OCI-LY3 (cell line): ENCODE results near the gene PRXL2A.

Source experiments
- H2AFZ ChIP-seq: fragments of 200-600, 300-600 bp; shearing (Covaris generic); 2 replicates; pipeline ENCODE4 v1.6.0; 2014; ENCODE audit warnings: antibody characterized with exemption, low read depth, low read length
- H3K27ac ChIP-seq: fragments of 200-600, 300-600 bp; sonication (generic); 2 replicates; pipeline ENCODE4 v1.5.1; 2014; ENCODE audit warnings: mild to moderate bottlenecking, low read length, moderate library complexity, mixed read lengths
- H3K27me3 ChIP-seq: fragments of 200-600, 300-600 bp; sonication (generic); 2 replicates; pipeline ENCODE4 v1.6.1; 2014; ENCODE audit warnings: low read depth, low read length, mixed read lengths
- H3K36me3 ChIP-seq: fragments of 200-600, 300-600 bp; sonication (generic); replicated peaks from 2 replicates; pipeline ENCODE3; 2014; ENCODE audit warnings: low read depth, low read length, mixed read lengths
- H3K4me1 ChIP-seq: fragments of 300-600, 200-600 bp; sonication (generic); 2 replicates; pipeline ENCODE4 v1.6.1; 2014; ENCODE audit warnings: low read length, mixed read lengths
- H3K4me2 ChIP-seq: fragments of 200-600, 300-600 bp; sonication (generic); 2 replicates; pipeline ENCODE4 v1.6.1; 2014; ENCODE audit warnings: low read length, mixed read lengths
- H3K4me3 ChIP-seq: fragments of 300-600, 200-600 bp; sonication (generic); 2 replicates; pipeline ENCODE4 v1.5.1; 2014; ENCODE audit warnings: antibody characterized with exemption, mild to moderate bottlenecking, low read length, moderate library complexity
- H3K79me2 ChIP-seq: fragments of 300-600, 200-600 bp; shearing (Covaris generic); 2 replicates; pipeline ENCODE4 v1.6.1; 2014; ENCODE audit warnings: mild to moderate bottlenecking, low read length, mixed read lengths
- H3K9ac ChIP-seq: fragments of 300-600, 200-600 bp; shearing (Covaris generic); 2 replicates; pipeline ENCODE4 v1.6.0; 2014; ENCODE audit warnings: mild to moderate bottlenecking, low read length, moderate library complexity
- H3K9me3 ChIP-seq: fragments of 200-600, 300-600 bp; shearing (Covaris generic); 2 replicates; pipeline ENCODE4 v1.6.1; 2014; ENCODE audit warnings: low read length, mixed read lengths; ENCODE audit not compliant: insufficient read depth
- H4K20me1 ChIP-seq: fragments of 200-600, 300-600 bp; sonication (generic); 2 replicates; pipeline ENCODE4 v1.6.1; 2016; ENCODE audit warnings: low read length, mixed read lengths; ENCODE audit not compliant: insufficient read depth
- EZH2phosphoT487 ChIP-seq: fragments of 200-600 bp; shearing (Covaris generic); IDR thresholded peaks from 2 replicates; pipeline ENCODE4 v1.6.1; 2018; ENCODE audit warnings: antibody characterized with exemption, mixed run types, low read depth
- TF ChIP-seq, protein P1 (sequence below): fragments of 200-600, 300-600 bp; sonication (generic); IDR thresholded peaks from 2 replicates; pipeline ENCODE4 v1.5.1; 2014; ENCODE audit warnings: antibody characterized with exemption, low read length, low read depth

The PRXL2A gene

DNA sequence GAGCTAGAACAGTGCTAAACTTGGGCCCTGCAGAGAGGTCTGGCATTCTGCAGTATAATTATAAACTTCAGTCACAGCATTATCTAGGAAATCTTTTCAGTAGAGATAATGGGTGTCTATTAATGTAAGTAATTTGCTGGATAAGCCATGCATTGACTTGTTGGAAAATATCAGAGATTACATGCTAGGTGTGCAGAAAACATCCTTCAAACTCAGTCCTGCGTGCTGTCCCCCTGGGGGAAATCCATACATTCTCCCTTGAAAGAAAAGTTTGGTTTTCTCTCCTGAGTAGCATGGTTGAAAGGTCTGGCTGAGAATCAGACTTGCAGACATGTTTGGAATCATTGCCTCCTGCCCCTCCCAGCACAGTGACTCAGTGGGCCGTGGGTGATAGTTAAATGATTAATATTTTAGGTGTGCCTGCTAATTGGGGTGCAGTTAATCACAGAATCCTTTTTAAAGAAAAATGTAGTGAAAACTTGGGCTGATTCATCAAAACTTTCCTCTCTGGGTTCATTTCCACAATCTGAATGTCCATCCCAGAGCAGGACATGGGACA lies 13.9 kb upstream of the PRXL2A start:
- TF ChIP-seq, protein P1, sequence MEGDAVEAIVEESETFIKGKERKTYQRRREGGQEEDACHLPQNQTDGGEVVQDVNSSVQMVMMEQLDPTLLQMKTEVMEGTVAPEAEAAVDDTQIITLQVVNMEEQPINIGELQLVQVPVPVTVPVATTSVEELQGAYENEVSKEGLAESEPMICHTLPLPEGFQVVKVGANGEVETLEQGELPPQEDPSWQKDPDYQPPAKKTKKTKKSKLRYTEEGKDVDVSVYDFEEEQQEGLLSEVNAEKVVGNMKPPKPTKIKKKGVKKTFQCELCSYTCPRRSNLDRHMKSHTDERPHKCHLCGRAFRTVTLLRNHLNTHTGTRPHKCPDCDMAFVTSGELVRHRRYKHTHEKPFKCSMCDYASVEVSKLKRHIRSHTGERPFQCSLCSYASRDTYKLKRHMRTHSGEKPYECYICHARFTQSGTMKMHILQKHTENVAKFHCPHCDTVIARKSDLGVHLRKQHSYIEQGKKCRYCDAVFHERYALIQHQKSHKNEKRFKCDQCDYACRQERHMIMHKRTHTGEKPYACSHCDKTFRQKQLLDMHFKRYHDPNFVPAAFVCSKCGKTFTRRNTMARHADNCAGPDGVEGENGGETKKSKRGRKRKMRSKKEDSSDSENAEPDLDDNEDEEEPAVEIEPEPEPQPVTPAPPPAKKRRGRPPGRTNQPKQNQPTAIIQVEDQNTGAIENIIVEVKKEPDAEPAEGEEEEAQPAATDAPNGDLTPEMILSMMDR, result no peak
- no peak for TF ChIP-seq EZH2phosphoT487
- H2AFZ ChIP-seq, result no peak overlapping the region
- no peak overlapping the region for H3K4me2 ChIP-seq
- H3K36me3 ChIP-seq, result no peaks in the 10 kb centered on the region
- H3K4me1 ChIP-seq, result no peaks in the 10 kb centered on the region
- H3K79me2 ChIP-seq, result no peaks in the 10 kb centered on the region
- no peak overlapping the region for H3K27ac ChIP-seq
- H4K20me1 ChIP-seq, result no peaks in the 10 kb centered on the region
- H3K27me3 ChIP-seq, result 0 out of 2 replicates have a peak, but pooled peaks cover 2% of the 10 kb centered on the region
- H3K4me3 ChIP-seq, result no peak overlapping the region
- H3K9me3 ChIP-seq, result no peaks in the 10 kb centered on the region
- no peak overlapping the region for H3K9ac ChIP-seq

DNA sequence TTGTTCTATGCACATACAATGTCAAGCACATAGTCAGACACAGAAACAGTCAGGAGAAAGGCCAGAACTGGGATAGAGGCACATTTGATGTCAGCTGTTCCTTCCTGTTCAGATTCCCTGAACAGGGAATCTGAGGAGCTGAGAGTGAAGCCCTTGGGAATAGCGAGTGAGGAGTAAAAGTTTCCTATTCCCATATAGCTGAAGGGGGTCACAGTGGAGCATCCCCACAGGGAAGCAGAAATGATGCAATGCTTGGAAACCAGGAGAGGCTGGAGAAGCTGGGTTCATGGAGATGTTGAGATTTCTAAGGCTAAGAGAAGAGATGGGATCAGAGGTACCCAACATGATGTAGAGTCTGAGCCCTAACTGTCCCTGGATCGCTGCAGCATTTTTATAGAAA lies 11.3 kb upstream of the PRXL2A start:
- H3K36me3 ChIP-seq, result no peaks in the 10 kb centered on the region
- TF ChIP-seq EZH2phosphoT487, result no peak
- no peak overlapping the region for H3K9ac ChIP-seq
- no peaks in the 10 kb centered on the region for H3K79me2 ChIP-seq
- H3K27ac ChIP-seq, result no peak overlapping the region
- no peak overlapping the region for H3K4me3 ChIP-seq
- no peaks in the 10 kb centered on the region for H3K27me3 ChIP-seq
- no peaks in the 10 kb centered on the region for H3K4me1 ChIP-seq
- no peak overlapping the region for H3K4me2 ChIP-seq
- H2AFZ ChIP-seq, result no peak overlapping the region
- H4K20me1 ChIP-seq, result no peaks in the 10 kb centered on the region
- no peaks in the 10 kb centered on the region for H3K9me3 ChIP-seq

DNA sequence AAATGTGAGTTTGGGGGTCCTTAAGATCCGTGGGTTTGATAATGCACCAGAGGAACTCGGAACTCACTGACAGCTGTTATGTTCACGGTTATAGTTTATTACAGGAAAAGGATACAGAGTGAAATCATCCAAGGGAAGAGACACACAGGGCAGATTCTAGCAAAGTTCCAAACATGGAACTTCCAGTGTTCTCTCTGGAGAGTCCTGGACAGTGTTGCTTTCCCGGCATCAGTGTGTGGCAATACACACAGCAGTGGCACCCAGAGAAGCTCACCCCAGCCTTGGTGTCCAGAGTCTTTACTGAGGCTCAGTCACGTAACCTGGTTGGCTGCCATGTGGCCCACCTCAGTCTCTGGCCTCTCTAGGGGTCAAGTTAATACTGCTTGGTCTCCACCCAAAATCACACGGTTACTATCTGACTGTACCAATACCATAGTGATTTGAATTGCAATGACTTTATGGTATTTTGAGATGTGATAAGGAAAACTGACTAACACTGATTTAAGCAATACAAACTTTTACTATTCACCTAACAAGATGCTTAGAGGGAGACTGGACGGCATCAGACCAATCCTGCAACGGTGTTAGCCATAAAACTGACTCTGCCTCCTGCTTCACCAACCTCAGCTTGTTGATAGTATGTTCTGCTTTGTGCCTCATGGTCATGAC lies 8.1 kb upstream of the PRXL2A start:
- H3K4me2 ChIP-seq, result no peak overlapping the region
- no peaks in the 10 kb centered on the region for H3K27me3 ChIP-seq
- no peak overlapping the region for H3K4me3 ChIP-seq
- no peaks in the 10 kb centered on the region for H3K79me2 ChIP-seq
- H3K4me1 ChIP-seq, result no peaks in the 10 kb centered on the region
- H3K36me3 ChIP-seq, result no peaks in the 10 kb centered on the region
- TF ChIP-seq EZH2phosphoT487, result no peak
- TF ChIP-seq, protein P1, result no peak
- H3K9me3 ChIP-seq, result no peaks in the 10 kb centered on the region
- H3K27ac ChIP-seq, result no peak overlapping the region
- no peaks in the 10 kb centered on the region for H4K20me1 ChIP-seq
- no peak overlapping the region for H3K9ac ChIP-seq
- H2AFZ ChIP-seq, result no peak overlapping the region

DNA sequence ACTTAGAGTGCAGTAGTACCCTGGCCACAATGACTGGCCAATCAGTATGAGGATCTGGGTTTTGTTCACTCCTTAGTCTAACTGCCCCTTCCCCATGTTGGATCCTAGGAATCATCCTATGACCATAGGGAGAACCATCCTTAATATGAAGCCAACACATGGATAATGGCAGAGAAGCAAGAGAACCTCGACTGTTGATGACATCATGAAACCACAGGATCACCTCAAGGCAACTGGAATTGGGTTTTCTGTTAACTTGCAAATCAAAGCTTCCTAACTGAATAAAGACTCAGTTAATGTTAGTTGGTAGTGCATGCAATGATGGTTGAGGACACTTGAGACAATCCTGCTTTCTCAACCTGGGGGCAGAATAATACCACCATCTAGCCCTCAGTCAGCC lies 3.3 kb upstream of the PRXL2A start:
- H3K4me1 ChIP-seq, result no peaks in the 10 kb centered on the region
- H4K20me1 ChIP-seq, result no peaks in the 10 kb centered on the region
- no peaks in the 10 kb centered on the region for H3K79me2 ChIP-seq
- H3K4me2 ChIP-seq, result no peak overlapping the region
- no peaks in the 10 kb centered on the region for H3K36me3 ChIP-seq
- H2AFZ ChIP-seq, result no peak overlapping the region
- H3K27ac ChIP-seq, result no peak overlapping the region
- H3K4me3 ChIP-seq, result no peak overlapping the region
- TF ChIP-seq, protein P1, result no peak
- no peak for TF ChIP-seq EZH2phosphoT487
- H3K9ac ChIP-seq, result no peak overlapping the region
- H3K9me3 ChIP-seq, result no peaks in the 10 kb centered on the region
- H3K27me3 ChIP-seq, result no peaks in the 10 kb centered on the region
